AG10803 (cell line): Measurements from ENCODE around the gene SLC17A9.

Source experiments
- DNase-seq: peaks from one replicate; pipeline ENCODE4 v3.0.0; 2010; ENCODE audit warnings: low read depth
- H3K4me3 ChIP-seq: 2 replicates; pipeline ENCODE4 v1.5.1; 2011; ENCODE audit warnings: mild to moderate bottlenecking, low read length, control low read depth
- TF ChIP-seq, protein P1 (sequence below): conservative IDR thresholded peaks from 2 replicates; pipeline ENCODE4 v1.5.1; 2011; ENCODE audit warnings: mild to moderate bottlenecking, low read length, control low read depth, inconsistent platforms

Gene SLC17A9

DNA sequence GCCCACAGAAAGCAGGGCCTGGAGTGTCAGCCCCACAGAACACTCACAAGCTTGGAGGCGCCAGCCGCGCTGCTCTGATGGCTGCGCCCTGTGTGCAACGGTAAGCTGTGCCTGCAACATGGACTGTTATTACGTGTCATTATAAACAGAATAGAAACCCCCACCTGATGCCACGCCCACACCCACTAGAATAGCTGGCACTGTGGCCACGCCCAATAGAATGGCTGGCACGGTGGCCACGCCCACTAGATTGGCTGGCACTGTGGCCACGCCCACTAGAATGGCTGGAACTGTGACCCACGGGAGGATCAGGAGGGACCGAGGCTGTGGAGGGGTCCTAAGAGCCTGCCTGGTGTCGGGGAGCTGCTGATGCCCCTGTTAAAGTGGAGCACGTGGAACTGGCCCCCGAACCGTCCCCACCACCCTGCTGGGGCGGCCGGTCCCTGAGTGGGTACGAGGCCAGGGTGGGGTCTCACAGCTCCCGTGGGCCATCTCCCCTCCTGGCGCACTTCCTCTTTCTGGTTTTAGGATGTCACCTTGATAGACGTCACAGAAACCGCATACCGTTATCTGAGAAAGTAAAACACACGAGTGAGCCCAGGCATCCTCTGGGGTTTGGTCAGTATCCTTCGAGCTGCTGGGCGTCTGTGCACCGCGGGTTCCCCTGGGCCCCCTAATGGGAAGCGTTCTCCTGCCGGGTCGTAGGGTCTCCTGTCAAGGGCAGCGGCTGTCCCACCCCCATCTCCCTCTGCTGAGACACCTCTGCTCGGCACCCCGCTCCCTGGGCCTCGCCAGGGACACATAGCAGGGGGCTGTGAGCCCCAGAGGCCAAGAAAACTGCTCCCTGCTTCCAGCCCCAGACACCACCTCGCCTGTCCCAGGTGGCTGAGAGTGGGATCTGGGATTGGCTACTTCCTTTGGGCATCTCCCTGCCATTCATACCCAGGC is 25.4 kb downstream of the SLC17A9 start:
- no peak overlapping the region for H3K4me3 ChIP-seq
- TF ChIP-seq, protein P1, sequence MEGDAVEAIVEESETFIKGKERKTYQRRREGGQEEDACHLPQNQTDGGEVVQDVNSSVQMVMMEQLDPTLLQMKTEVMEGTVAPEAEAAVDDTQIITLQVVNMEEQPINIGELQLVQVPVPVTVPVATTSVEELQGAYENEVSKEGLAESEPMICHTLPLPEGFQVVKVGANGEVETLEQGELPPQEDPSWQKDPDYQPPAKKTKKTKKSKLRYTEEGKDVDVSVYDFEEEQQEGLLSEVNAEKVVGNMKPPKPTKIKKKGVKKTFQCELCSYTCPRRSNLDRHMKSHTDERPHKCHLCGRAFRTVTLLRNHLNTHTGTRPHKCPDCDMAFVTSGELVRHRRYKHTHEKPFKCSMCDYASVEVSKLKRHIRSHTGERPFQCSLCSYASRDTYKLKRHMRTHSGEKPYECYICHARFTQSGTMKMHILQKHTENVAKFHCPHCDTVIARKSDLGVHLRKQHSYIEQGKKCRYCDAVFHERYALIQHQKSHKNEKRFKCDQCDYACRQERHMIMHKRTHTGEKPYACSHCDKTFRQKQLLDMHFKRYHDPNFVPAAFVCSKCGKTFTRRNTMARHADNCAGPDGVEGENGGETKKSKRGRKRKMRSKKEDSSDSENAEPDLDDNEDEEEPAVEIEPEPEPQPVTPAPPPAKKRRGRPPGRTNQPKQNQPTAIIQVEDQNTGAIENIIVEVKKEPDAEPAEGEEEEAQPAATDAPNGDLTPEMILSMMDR = no peak
- no peak for DNase-seq

DNA sequence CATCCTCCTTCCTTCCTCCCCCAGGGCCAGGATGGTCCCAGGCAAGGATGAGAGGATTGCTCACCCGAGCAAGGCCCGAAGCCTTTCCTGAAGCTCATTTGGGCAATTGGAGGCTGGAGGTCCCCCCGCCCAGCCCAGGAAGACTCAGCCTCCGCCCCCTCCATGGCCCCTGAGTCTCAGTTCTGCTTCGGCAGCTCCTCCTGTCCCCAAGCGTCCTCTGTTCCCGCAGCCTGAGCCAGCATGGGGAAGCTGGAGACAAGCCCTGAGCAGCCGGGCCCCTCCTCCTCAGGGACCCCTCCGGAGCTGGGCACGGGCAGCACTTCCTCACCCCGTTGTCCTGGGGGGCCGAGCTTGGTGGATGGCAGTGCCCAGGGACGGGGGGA is 26.0 kb downstream of the SLC17A9 start:
- H3K4me3 ChIP-seq = no peak overlapping the region
- DNase-seq = no peak
- TF ChIP-seq, protein P1 = no peak

DNA sequence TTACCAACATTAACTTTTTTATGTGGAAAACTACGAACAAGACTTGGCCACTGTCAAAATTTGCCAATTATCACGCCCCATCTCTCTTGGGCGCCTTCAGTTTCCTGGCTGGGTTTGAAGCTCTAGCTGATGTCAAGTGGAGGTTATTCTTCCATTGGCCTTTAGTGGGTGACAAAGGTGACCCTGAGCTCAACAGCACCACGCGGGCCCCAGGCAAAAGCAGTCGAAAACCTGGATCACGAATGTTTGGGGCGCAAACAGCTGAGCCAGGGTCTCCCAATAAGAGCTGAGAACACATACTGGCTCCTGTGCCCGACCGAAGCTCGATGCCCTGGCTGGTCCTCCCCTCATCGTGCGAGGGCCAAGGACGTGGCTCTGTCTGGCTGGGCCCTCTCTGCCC is 26.8 kb downstream of the SLC17A9 start:
- TF ChIP-seq, protein P1 = no peak
- H3K4me3 ChIP-seq = no peak overlapping the region
- no peak for DNase-seq

DNA sequence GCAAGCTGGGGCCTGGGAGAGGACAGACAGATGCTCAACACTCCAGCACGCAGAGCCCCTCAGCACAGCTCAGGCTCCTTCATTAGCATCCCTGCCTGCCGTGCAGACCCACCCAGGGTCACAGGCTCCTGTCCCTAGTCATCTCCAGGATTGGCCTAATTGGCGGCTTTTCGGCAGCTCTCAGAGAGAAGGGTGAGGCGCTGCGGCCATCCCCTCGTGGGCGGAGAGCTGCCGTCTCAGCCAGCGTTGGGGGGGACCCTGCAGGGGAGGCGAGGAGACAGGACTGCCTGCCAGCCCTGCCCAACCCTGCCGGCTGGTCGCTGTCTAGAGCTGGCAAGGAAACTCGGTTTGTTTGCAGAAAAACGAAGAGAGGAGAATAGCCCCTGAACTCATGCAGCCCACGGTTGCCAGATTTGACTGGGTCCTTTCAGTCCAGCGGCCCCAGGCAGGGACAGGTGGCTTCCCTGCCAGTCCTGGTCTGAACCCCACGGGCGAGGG is 27.4 kb downstream of the SLC17A9 start:
- TF ChIP-seq, protein P1 = no peak
- no peak overlapping the region for H3K4me3 ChIP-seq
- DNase-seq = no peak

DNA sequence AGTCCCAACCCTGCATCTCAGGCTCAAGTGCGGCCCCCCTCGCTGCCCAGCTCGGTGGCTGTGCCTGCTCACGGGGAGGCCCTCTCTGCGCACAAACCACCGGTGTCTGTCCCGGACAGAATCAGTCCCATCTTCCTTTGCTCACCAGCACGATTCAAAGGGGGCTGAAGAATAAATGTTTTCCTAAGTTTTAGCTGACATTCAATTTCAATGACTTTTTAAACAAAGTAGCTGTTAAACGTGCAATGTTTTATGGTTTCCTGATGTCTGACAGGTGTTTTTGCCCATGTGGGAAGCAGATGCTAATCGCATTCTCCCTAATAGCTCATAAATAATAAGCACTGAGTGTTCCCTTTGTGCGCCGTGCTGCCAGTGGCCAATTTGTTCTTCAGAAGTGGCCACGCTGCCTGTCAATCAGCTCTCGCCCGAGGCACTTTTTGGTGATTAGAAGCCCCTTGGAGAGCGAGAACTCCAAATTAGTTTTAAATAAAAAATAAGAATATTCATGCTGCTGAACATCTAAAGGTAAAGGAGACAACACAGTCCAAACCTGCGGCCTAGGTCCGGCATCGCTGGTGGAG is 28.0 kb downstream of the SLC17A9 start:
- TF ChIP-seq, protein P1 = no peak
- DNase-seq = no peak
- no peak overlapping the region for H3K4me3 ChIP-seq

DNA sequence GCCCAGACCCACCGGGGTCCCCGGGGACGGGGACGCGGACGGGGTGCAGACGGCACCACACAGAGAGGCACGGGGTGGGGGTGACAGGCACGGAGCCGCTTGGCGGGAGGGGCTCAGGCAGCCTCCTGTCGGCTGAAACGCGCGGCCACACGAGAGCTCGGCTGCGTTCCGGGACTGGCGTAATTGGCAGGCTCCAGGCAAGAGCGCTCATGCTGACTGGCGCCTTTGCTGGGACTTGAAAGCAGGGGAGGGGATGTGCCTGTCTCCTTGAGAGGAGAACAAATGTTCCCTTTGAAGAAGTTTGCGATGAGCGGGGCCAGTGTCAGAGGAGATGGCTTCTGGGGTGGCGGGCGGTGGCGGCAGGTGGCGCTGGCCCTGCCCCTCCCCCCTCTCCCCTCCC is 28.5 kb downstream of the SLC17A9 start:
- DNase-seq = peak; percentile 6
- H3K4me3 ChIP-seq = no peak overlapping the region
- TF ChIP-seq, protein P1 = no peak
